Ovary (tissue), 3 donors: ENCODE measurements around the gene ARMCX1.

Experiments used
- CTCF ChIP-seq, 3 donors: fragments of 450-650 bp in 2 of 3; fragments of 200-600 bp in 1 of 3; IDR thresholded peaks; one replicate each; pipeline versions ENCODE4 v1.5.1 to v1.8.0; 2016 to 2022; ENCODE audit warnings: antibody characterized with exemption in 3 of 3, mild to moderate bottlenecking in 1 of 3
- EP300 ChIP-seq: sonication (generic); formaldehyde crosslinking; IDR thresholded peaks from one replicate; pipeline ENCODE4 v1.6.1; 2017; ENCODE audit warnings: antibody characterized with exemption
- POLR2A ChIP-seq: fragments of 450-650 bp; IDR thresholded peaks from one replicate; pipeline ENCODE4 v1.6.1; 2017; ENCODE audit warnings: antibody characterized with exemption, mild to moderate bottlenecking, moderate library complexity
- donor health status: DM: no; HTN: no; CAD: no.

- TF ChIP-seq POLR2A (no peak), CTCF (IDR thresholded peaks at IDR 0.05) (no peak), EP300 (no peak)
Measured at GRCh38 chrX:101539116-101539515, 11.2 kb upstream of the ARMCX1 start.
